GM23338 (cell line): ENCODE results near the gene FAM174C. TPM values are rescaled to one million over a fixed set of nuclear protein-coding genes. Genes with fewer than 3 reads are reported as not detected.

Experiments used
- ATAC-seq: fragments of 200-7000 bp; cut with Tn5 transposase; 3 replicates; pipeline ENCODE4 v1.9.1; 2020
- DNase-seq: peaks from one replicate; pipeline ENCODE4 v3.0.0-alpha.2; 2015; ENCODE audit warnings: low spot score
- H2AFZ ChIP-seq: fragments of 200-600 bp; sonication (generic); 2 replicates; pipeline ENCODE4 v1.8.0; 2016; ENCODE audit warnings: antibody characterized with exemption, mild to moderate bottlenecking, moderate library complexity
- H3F3A ChIP-seq: fragments of 200-600 bp; sonication (generic); replicated peaks from 2 replicates; pipeline ENCODE4 v1.8.0; 2017; ENCODE audit warnings: antibody characterized with exemption, mixed run types, low read depth
- H3K27ac ChIP-seq: fragments of 200-600 bp; sonication (generic); 2 replicates; pipeline ENCODE4 v1.6.1; 2016; ENCODE audit warnings: low read depth
- H3K27me3 ChIP-seq: fragments of 200-600 bp; sonication (generic); 2 replicates; pipeline ENCODE4 v1.8.0; 2016; ENCODE audit warnings: mild to moderate bottlenecking, mixed run types, moderate library complexity; ENCODE audit not compliant: insufficient read depth
- H3K36me3 ChIP-seq: fragments of 200-600 bp; sonication (generic); 2 replicates; pipeline ENCODE4 v1.8.0; 2016; ENCODE audit warnings: mild to moderate bottlenecking; ENCODE audit not compliant: insufficient read depth
- H3K4me1 ChIP-seq: fragments of 200-600 bp; sonication (generic); 2 replicates; pipeline ENCODE4 v1.8.0; 2016; ENCODE audit warnings: mild to moderate bottlenecking, moderate library complexity; ENCODE audit not compliant: insufficient read depth
- H3K4me2 ChIP-seq: fragments of 200-600 bp; sonication (generic); 2 replicates; pipeline ENCODE4 v1.7.1; 2017; ENCODE audit warnings: mixed run types
- H3K4me3 ChIP-seq: fragments of 200-600 bp; sonication (generic); 2 replicates; pipeline ENCODE4 v1.6.1; 2016; ENCODE audit warnings: mixed run types
- H3K79me2 ChIP-seq: fragments of 200-600 bp; sonication (generic); replicated peaks from 2 replicates; pipeline ENCODE4 v1.8.0; 2017; ENCODE audit warnings: mild to moderate bottlenecking; ENCODE audit not compliant: insufficient read depth
- H3K9me2 ChIP-seq: fragments of 200-600 bp; sonication (generic); 2 replicates; pipeline ENCODE4 v1.8.0; 2017; ENCODE audit not compliant: insufficient read depth
- H4K20me1 ChIP-seq: fragments of 200-600 bp; sonication (generic); replicated peaks from 2 replicates; pipeline ENCODE4 v1.8.0; 2017; ENCODE audit warnings: mild to moderate bottlenecking; ENCODE audit not compliant: insufficient read depth
- H3K27ac Mint-ChIP-seq: 2 replicates; pipeline ENCODE4 v1.8.0; 2020; ENCODE audit warnings: inconsistent platforms, mild to moderate bottlenecking, moderate library complexity, mixed read lengths
- H3K27me3 Mint-ChIP-seq: 3 replicates; pipeline ENCODE4 v1.8.0; 2022; ENCODE audit warnings: low read depth, mild to moderate bottlenecking, moderate library complexity, mixed read lengths, inconsistent platforms; ENCODE audit not compliant: insufficient read depth, poor library complexity
- H3K36me3 Mint-ChIP-seq: 3 replicates; pipeline ENCODE4 v1.8.0; 2021; ENCODE audit warnings: low read depth, mild to moderate bottlenecking, inconsistent platforms, moderate library complexity, mixed read lengths
- H3K4me1 Mint-ChIP-seq: 3 replicates; pipeline ENCODE4 v1.8.0; 2020; ENCODE audit warnings: mild to moderate bottlenecking, inconsistent platforms, mixed read lengths
- H3K4me3 Mint-ChIP-seq: 3 replicates; pipeline ENCODE4 v1.8.0; 2021; ENCODE audit warnings: moderate library complexity, mild to moderate bottlenecking, inconsistent platforms, mixed read lengths
- H3K9me3 Mint-ChIP-seq: 3 replicates; pipeline ENCODE4 v1.8.0; 2020; ENCODE audit warnings: moderate library complexity, mild to moderate bottlenecking, inconsistent platforms, mixed read lengths
- CREB1 ChIP-seq: fragments of 250-450 bp; sonication (Bioruptor Pico); IDR thresholded peaks from 2 replicates; pipeline ENCODE4 v1.5.0; 2020; ENCODE audit warnings: low read depth, mild to moderate bottlenecking, moderate library complexity
- EZH2 ChIP-seq: fragments of 200-600 bp; sonication (generic); IDR thresholded peaks from one replicate; pipeline ENCODE4 v1.8.0; 2017; ENCODE audit warnings: antibody characterized with exemption, mild to moderate bottlenecking, low read depth; ENCODE audit not compliant: unreplicated experiment
- EZH2phosphoT487 ChIP-seq: fragments of 200-600 bp; sonication (generic); IDR thresholded peaks from one replicate; pipeline ENCODE4 v1.8.1; 2018; ENCODE audit warnings: antibody characterized with exemption; ENCODE audit not compliant: unreplicated experiment
- JUNB ChIP-seq: IDR thresholded peaks from one replicate; pipeline ENCODE4 v1.6.1; 2016; ENCODE audit warnings: antibody characterized with exemption; ENCODE audit not compliant: unreplicated experiment
- NANOG ChIP-seq: IDR thresholded peaks from 2 replicates; pipeline ENCODE4 v1.6.1; 2016; ENCODE audit warnings: antibody characterized with exemption, borderline replicate concordance
- POLR2AphosphoS5 ChIP-seq: IDR thresholded peaks from 2 replicates; pipeline ENCODE4 v1.6.1; 2016; ENCODE audit warnings: antibody characterized with exemption, low read depth
- STAT1 ChIP-seq: IDR thresholded peaks from one replicate; pipeline ENCODE4 v1.6.1; 2016; ENCODE audit warnings: antibody characterized with exemption; ENCODE audit not compliant: unreplicated experiment
- ZNF114 ChIP-seq: fragments of 250-450 bp; sonication (Bioruptor Pico); IDR thresholded peaks from 2 replicates; pipeline ENCODE4 v1.5.0; 2020; ENCODE audit warnings: mild to moderate bottlenecking, moderate library complexity
- ZNF331 ChIP-seq: fragments of 250-450 bp; sonication (Bioruptor Pico); IDR thresholded peaks from 2 replicates; pipeline ENCODE4 v1.5.0; 2020; ENCODE audit warnings: low read depth, mild to moderate bottlenecking, moderate library complexity
- polyA plus RNA-seq: library from polyadenylated mRNA; unstranded; fragments of >200 nt; fragmentation: Nextera tagmentation; extraction: Ambion mirVana; gene quantifications from 2 replicates; pipeline ENCODE4 v1.2.1, GENCODE V29; 2016
- total RNA-seq: library from RNA; depleted of rRNA; stranded (reverse); fragments of >200 nt; shearing (Covaris generic); gene quantifications from 2 replicates; pipeline ENCODE4 v1.2.3, GENCODE V29; 2014
- TF ChIP-seq, protein P1 (sequence below): fragments of 250-450 bp; sonication (Bioruptor Pico); IDR thresholded peaks from 2 replicates; pipeline ENCODE4 v1.5.0; 2020; ENCODE audit warnings: mild to moderate bottlenecking, moderate library complexity
- TF ChIP-seq, protein P2 (sequence below): IDR thresholded peaks from one replicate; pipeline ENCODE4 v1.6.1; 2018; ENCODE audit warnings: antibody characterized with exemption; ENCODE audit not compliant: unreplicated experiment
- TF ChIP-seq, protein P3 (sequence below), 2 experiments: fragments of 200-600 bp in 1 of 2; sonication (generic) in 1 of 2; conservative IDR thresholded peaks; 2 replicates each; pipeline versions ENCODE4 v1.5.1 to v1.6.1; 2016 to 2017; ENCODE audit warnings: antibody characterized with exemption in 2 of 2, low read depth in 2 of 2, mild to moderate bottlenecking in 2 of 2, moderate library complexity in 1 of 2
- TF ChIP-seq, protein P4 (sequence below): IDR thresholded peaks from 2 replicates; pipeline ENCODE4 v1.6.1; 2016; ENCODE audit warnings: antibody characterized with exemption

FAM174C gene
- total and polyA plus RNA-seq, 2 experiments from 2014 or later: 60.4 to 68.0 TPM

DNA sequence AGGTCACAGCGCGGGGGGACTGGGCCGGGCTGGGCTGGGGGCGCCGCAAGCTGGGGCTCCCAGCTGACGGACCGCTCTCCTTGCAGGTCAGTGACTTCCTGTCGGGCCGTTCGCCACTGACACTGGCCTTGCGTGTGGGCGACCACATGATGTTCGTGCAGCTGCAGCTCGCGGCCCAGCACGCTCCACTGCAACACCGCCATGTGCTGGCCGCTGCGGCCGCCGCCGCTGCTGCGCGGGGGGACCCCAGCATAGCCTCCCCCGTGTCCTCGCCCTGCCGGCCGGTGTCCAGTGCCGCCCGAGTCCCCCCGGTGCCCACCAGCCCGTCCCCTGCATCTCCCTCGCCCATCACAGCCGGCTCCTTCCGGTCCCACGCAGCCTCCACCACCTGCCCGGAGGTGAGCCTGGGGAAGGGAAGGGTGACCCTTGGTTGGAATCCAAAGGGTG lies 21.2 kb upstream of the FAM174C start:
- Mint-ChIP-seq H3K4me1 (peaks cover 36% of the 10 kb centered on the region), H3K4me3 (no peak overlapping the region), H3K27me3 (peaks cover 25% of the 10 kb centered on the region), H3K9me3 (no peaks in the 10 kb centered on the region; the same call in 2 of the 3 replicates), H3K27ac (no peak overlapping the region), H3K36me3 (peaks cover 75% of the 10 kb centered on the region)
- Histone ChIP-seq H3K9me2 (no peaks in the 10 kb centered on the region), H3K4me1 (peaks cover 19% of the 10 kb centered on the region), H3K4me2 (no peak overlapping the region), H3K27me3 (no peaks in the 10 kb centered on the region), H3K79me2 (peaks cover 50% of the 10 kb centered on the region), H3K36me3 (peaks cover 19% of the 10 kb centered on the region), H4K20me1 (peaks cover 35% of the 10 kb centered on the region), H3K27ac (no peak overlapping the region; the same call in 1 of the 2 replicates), H3F3A (peaks cover 50% of the 10 kb centered on the region), H3K4me3 (no peak overlapping the region), H2AFZ (no peak overlapping the region)
- TF ChIP-seq ZNF114 (CRISPR knock-in tag): no peak
- TF ChIP-seq, protein P1, sequence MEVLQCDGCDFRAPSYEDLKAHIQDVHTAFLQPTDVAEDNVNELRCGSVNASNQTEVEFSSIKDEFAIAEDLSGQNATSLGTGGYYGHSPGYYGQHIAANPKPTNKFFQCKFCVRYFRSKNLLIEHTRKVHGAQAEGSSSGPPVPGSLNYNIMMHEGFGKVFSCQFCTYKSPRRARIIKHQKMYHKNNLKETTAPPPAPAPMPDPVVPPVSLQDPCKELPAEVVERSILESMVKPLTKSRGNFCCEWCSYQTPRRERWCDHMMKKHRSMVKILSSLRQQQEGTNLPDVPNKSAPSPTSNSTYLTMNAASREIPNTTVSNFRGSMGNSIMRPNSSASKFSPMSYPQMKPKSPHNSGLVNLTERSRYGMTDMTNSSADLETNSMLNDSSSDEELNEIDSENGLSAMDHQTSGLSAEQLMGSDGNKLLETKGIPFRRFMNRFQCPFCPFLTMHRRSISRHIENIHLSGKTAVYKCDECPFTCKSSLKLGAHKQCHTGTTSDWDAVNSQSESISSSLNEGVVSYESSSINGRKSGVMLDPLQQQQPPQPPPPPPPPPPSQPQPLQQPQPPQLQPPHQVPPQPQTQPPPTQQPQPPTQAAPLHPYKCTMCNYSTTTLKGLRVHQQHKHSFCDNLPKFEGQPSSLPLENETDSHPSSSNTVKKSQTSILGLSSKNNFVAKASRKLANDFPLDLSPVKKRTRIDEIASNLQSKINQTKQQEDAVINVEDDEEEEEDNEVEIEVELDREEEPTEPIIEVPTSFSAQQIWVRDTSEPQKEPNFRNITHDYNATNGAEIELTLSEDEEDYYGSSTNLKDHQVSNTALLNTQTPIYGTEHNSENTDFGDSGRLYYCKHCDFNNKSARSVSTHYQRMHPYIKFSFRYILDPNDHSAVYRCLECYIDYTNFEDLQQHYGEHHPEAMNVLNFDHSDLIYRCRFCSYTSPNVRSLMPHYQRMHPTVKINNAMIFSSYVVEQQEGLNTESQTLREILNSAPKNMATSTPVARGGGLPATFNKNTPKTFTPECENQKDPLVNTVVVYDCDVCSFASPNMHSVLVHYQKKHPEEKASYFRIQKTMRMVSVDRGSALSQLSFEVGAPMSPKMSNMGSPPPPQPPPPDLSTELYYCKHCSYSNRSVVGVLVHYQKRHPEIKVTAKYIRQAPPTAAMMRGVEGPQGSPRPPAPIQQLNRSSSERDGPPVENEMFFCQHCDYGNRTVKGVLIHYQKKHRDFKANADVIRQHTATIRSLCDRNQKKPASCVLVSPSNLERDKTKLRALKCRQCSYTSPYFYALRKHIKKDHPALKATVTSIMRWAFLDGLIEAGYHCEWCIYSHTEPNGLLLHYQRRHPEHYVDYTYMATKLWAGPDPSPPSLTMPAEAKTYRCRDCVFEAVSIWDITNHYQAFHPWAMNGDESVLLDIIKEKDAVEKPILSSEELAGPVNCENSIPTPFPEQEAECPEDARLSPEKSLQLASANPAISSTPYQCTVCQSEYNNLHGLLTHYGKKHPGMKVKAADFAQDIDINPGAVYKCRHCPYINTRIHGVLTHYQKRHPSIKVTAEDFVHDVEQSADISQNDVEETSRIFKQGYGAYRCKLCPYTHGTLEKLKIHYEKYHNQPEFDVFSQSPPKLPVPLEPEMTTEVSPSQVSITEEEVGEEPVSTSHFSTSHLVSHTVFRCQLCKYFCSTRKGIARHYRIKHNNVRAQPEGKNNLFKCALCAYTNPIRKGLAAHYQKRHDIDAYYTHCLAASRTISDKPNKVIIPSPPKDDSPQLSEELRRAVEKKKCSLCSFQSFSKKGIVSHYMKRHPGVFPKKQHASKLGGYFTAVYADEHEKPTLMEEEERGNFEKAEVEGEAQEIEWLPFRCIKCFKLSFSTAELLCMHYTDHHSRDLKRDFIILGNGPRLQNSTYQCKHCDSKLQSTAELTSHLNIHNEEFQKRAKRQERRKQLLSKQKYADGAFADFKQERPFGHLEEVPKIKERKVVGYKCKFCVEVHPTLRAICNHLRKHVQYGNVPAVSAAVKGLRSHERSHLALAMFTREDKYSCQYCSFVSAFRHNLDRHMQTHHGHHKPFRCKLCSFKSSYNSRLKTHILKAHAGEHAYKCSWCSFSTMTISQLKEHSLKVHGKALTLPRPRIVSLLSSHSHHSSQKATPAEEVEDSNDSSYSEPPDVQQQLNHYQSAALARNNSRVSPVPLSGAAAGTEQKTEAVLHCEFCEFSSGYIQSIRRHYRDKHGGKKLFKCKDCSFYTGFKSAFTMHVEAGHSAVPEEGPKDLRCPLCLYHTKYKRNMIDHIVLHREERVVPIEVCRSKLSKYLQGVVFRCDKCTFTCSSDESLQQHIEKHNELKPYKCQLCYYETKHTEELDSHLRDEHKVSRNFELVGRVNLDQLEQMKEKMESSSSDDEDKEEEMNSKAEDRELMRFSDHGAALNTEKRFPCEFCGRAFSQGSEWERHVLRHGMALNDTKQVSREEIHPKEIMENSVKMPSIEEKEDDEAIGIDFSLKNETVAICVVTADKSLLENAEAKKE: no peak
- TF ChIP-seq, protein P2, sequence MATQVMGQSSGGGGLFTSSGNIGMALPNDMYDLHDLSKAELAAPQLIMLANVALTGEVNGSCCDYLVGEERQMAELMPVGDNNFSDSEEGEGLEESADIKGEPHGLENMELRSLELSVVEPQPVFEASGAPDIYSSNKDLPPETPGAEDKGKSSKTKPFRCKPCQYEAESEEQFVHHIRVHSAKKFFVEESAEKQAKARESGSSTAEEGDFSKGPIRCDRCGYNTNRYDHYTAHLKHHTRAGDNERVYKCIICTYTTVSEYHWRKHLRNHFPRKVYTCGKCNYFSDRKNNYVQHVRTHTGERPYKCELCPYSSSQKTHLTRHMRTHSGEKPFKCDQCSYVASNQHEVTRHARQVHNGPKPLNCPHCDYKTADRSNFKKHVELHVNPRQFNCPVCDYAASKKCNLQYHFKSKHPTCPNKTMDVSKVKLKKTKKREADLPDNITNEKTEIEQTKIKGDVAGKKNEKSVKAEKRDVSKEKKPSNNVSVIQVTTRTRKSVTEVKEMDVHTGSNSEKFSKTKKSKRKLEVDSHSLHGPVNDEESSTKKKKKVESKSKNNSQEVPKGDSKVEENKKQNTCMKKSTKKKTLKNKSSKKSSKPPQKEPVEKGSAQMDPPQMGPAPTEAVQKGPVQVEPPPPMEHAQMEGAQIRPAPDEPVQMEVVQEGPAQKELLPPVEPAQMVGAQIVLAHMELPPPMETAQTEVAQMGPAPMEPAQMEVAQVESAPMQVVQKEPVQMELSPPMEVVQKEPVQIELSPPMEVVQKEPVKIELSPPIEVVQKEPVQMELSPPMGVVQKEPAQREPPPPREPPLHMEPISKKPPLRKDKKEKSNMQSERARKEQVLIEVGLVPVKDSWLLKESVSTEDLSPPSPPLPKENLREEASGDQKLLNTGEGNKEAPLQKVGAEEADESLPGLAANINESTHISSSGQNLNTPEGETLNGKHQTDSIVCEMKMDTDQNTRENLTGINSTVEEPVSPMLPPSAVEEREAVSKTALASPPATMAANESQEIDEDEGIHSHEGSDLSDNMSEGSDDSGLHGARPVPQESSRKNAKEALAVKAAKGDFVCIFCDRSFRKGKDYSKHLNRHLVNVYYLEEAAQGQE: no peak
- TF ChIP-seq, protein P3, sequence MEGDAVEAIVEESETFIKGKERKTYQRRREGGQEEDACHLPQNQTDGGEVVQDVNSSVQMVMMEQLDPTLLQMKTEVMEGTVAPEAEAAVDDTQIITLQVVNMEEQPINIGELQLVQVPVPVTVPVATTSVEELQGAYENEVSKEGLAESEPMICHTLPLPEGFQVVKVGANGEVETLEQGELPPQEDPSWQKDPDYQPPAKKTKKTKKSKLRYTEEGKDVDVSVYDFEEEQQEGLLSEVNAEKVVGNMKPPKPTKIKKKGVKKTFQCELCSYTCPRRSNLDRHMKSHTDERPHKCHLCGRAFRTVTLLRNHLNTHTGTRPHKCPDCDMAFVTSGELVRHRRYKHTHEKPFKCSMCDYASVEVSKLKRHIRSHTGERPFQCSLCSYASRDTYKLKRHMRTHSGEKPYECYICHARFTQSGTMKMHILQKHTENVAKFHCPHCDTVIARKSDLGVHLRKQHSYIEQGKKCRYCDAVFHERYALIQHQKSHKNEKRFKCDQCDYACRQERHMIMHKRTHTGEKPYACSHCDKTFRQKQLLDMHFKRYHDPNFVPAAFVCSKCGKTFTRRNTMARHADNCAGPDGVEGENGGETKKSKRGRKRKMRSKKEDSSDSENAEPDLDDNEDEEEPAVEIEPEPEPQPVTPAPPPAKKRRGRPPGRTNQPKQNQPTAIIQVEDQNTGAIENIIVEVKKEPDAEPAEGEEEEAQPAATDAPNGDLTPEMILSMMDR (conservative IDR thresholded peaks at IDR 0.05; ENCODE audit: low read depth in 2 of 2): no peak
- TF ChIP-seq ZNF331 (CRISPR knock-in tag): no peak
- TF ChIP-seq, protein P4, sequence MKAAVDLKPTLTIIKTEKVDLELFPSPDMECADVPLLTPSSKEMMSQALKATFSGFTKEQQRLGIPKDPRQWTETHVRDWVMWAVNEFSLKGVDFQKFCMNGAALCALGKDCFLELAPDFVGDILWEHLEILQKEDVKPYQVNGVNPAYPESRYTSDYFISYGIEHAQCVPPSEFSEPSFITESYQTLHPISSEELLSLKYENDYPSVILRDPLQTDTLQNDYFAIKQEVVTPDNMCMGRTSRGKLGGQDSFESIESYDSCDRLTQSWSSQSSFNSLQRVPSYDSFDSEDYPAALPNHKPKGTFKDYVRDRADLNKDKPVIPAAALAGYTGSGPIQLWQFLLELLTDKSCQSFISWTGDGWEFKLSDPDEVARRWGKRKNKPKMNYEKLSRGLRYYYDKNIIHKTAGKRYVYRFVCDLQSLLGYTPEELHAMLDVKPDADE: no peak
- no peak for TF ChIP-seq EZH2phosphoT487
- TF ChIP-seq JUNB: no peak
- TF ChIP-seq NANOG: no peak
- TF ChIP-seq EZH2: no peak
- no peak for TF ChIP-seq STAT1
- TF ChIP-seq POLR2AphosphoS5: no peak
- no peak for TF ChIP-seq CREB1 (CRISPR knock-in tag)
- ATAC-seq (no peak), DNase-seq (no peak)
